Calu3 (cell line): ENCODE data around the gene SH2D3A. TPM values are rescaled to one million over a fixed set of nuclear protein-coding genes. Genes with fewer than 3 reads are reported as not detected.
A peak's percentile ranks its signal among the peaks of the same experiment; 100 is the strongest.
"Not testable (repeated sequence)": the region's sequence is repeated elsewhere in the genome, so short reads cannot be mapped to it uniquely, and the experiment has no call there.

Source experiments
- BruUV-seq: library from RNA; stranded (reverse); fragments of 400-500 nt; replicated peaks from 2 replicates; lab custom pipeline; 2021; lab: Mats Ljungman, UMichigan
- CTCF ChIA-PET: fragments of 300-600 bp; sonication (Branson Sonifier 250); formaldehyde crosslinking; loops from one replicate; lab custom pipeline; 2022; ENCODE audit warnings: antibody characterized with exemption; lab: Charles Lee
- DNase-seq: peaks from one replicate; pipeline ENCODE4 v3.0.0; 2022
- H3K27ac Mint-ChIP-seq: one replicate; pipeline ENCODE4 v1.8.0; 2022; ENCODE audit warnings: mixed read lengths; ENCODE audit not compliant: unreplicated experiment
- H3K27me3 Mint-ChIP-seq: one replicate; pipeline ENCODE4 v1.8.0; 2022; ENCODE audit warnings: mixed read lengths; ENCODE audit not compliant: unreplicated experiment
- H3K36me3 Mint-ChIP-seq: one replicate; pipeline ENCODE4 v1.8.0; 2022; ENCODE audit warnings: mild to moderate bottlenecking, moderate library complexity, mixed read lengths; ENCODE audit not compliant: insufficient read depth, unreplicated experiment
- H3K4me1 Mint-ChIP-seq: one replicate; pipeline ENCODE4 v1.8.0; 2022; ENCODE audit warnings: mild to moderate bottlenecking, low read depth, mixed read lengths; ENCODE audit not compliant: unreplicated experiment
- H3K4me3 Mint-ChIP-seq: one replicate; pipeline ENCODE4 v1.8.0; 2022; ENCODE audit warnings: mild to moderate bottlenecking, low read depth, moderate library complexity, mixed read lengths; ENCODE audit not compliant: unreplicated experiment
- H3K9me3 Mint-ChIP-seq: one replicate; pipeline ENCODE4 v1.8.0; 2022; ENCODE audit warnings: low read depth, mixed read lengths; ENCODE audit not compliant: unreplicated experiment
- CTCF ChIP-seq: fragments of 200-600 bp; IDR thresholded peaks from one replicate; pipeline ENCODE4 v1.8.0; 2022; ENCODE audit warnings: antibody characterized with exemption; ENCODE audit not compliant: unreplicated experiment
- intact Hi-C: fragments of 100-400 bp; cut with micrococcal nuclease; formaldehyde crosslinking; loops from one replicate; pipeline ENCODE4 v1.10.0; 2022; ENCODE audit not compliant: unreplicated experiment
- total RNA-seq: library from RNA; stranded (reverse); gene quantifications from 2 replicates; pipeline ENCODE4 v1.2.3, GENCODE V29; 2022

Gene SH2D3A
- total RNA-seq, 1 experiment from 2014 or later: 64.0 TPM

DNA sequence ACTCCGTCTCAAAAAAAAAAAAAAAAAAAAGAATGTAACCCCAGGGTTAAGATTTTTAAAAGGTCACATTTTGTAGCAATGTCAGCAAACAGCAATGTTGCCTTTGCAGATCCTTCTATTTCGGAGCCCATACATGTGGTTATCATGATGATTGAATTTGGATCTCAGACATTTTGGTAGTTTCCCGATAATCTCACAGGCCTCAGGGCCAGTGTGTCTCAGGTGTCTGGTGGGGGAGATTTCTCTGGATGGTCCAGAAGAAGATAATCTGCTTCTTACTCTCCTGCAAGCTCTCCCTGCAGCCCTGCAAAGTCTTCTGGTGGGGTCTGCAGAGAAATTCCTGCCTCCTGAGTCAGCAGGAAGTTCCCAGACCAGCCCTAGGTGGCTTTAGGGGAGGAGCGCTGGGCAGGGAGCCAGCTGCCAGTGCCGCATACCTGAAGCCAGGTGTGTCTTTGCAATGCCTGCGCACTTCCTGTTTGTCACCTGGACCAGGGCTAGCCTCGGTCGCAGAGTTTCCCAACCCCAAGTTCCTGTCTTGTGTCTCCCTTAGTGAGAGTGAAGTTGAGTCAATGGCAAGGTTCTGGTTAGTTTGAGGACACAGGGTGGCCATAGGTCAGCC is 1.4 kb downstream of the SH2D3A start:
- CTCF ChIA-PET: interaction anchor here (0.6 to 0.8 kb wide), 2 partner anchors 26 to 28 kb away, joined by 5 read pairs; partner anchors contain the start of gene GPR108
- Mint-ChIP-seq H3K36me3 (peaks cover 49% of the 10 kb centered on the region), H3K4me1 (peaks cover 12% of the 10 kb centered on the region), H3K4me3 (peak overlapping the region; percentile 78), H3K27me3 (no peaks in the 10 kb centered on the region), H3K27ac (peak overlapping the region; percentile 94), H3K9me3 (no peaks in the 10 kb centered on the region)
- peak; percentile 94 for DNase-seq
- intact Hi-C loops: loop anchor here (2.0 kb wide), 1 partner anchor 35 kb away; no protein-coding TSS in a partner anchor
- no peak for TF ChIP-seq CTCF
- BruUV-seq: no TSS peak

DNA sequence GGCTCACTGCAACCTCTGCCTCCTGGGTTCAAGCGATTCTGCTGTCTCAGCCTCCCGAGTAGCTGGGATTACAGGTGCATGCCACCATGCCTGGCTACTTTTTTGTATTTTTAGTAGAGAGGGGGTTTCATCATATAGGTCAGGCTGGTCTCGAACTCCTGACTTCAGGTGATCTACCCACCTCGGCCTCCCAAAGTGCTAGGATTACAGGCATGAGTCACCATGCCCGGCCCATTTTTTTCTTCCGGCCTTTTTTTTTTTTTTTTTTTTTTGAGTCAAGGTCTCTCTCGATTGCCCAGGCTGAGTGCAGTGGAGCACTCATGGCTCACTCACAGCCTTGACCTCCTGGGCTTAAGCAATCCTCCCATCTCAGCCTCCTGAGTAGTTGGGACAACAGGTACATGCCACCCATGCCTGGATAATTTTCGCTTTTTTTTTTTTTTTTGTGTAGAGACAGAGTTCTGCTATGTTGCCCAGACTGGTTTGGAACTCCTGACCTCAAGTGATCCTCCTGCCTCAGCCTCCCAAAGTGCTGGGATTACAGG is 4.9 kb downstream of the SH2D3A start:
- H3K4me3 Mint-ChIP-seq, DNase-seq, CTCF ChIA-PET: not testable (repeated sequence)

GRCh38 chr19:6761053-6761676 is 6.1 kb downstream of the SH2D3A start:
- H3K9me3 Mint-ChIP-seq: no peaks in the 10 kb centered on the region
- CTCF ChIA-PET: no interaction called here
- peaks cover 4% of the 10 kb centered on the region for H3K4me1 Mint-ChIP-seq
- H3K27ac Mint-ChIP-seq: no peak overlapping the region
- no peak for TF ChIP-seq CTCF
- intact Hi-C loops: no loop called here
- no peak for DNase-seq
- no peak overlapping the region for H3K4me3 Mint-ChIP-seq
- no peaks in the 10 kb centered on the region for H3K27me3 Mint-ChIP-seq
- H3K36me3 Mint-ChIP-seq: peaks cover 70% of the 10 kb centered on the region
- BruUV-seq: no TSS peak

More for the DNA sequence above, 4.9 kb downstream of the SH2D3A start:
- H3K27me3 Mint-ChIP-seq, BruUV-seq, H3K9me3 Mint-ChIP-seq, H3K27ac Mint-ChIP-seq, intact Hi-C loops: not testable (repeated sequence)
- peaks cover 12% of the 10 kb centered on the region for H3K4me1 Mint-ChIP-seq
- peaks cover 73% of the 10 kb centered on the region for H3K36me3 Mint-ChIP-seq

DNA sequence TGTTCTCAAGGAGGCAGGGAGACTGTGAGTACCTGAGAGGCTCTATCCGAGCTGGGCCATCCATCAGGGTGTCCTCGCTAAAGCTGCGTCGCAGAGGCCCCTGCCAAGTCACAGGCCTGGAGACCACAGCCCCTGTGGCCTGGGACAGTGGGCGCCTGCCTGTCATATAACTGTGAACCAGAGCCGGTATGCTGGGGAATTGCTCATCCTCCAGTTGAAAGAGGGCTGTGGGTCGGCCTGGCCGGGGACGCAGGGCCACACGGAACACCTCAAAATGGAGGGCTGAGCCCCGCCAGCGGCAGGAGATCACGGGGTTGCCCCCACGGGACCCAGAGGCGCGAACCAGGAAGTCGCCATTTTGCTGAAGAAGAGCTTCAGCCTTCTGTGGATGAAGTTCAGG is 6.6 kb downstream of the SH2D3A start:
- DNase-seq: no peak
- peaks cover 66% of the 10 kb centered on the region for H3K36me3 Mint-ChIP-seq
- no peaks in the 10 kb centered on the region for H3K9me3 Mint-ChIP-seq
- no peak for TF ChIP-seq CTCF
- H3K27ac Mint-ChIP-seq: no peak overlapping the region
- CTCF ChIA-PET: no interaction called here
- no peaks in the 10 kb centered on the region for H3K27me3 Mint-ChIP-seq
- no peak overlapping the region for H3K4me3 Mint-ChIP-seq
- no peaks in the 10 kb centered on the region for H3K4me1 Mint-ChIP-seq
- intact Hi-C loops: no loop called here
- BruUV-seq: no TSS peak
